ENCODE data around the gene PIM1.
A peak's percentile ranks its signal among the peaks of the same experiment; 100 is the strongest.

Gene PIM1

GRCh38 chr6:37162740-37163139 lies 7.2 kb upstream of the PIM1 start:
- Histone ChIP-seq H3K4me2 (ENCODE audit: insufficient read depth, low read length, poor library complexity, severe bottlenecking) (no peak overlapping the region), H4K8ac (ENCODE audit: low read depth, low read length) (no peak overlapping the region)

GRCh38 chr6:37168163-37168758 lies 1.7 kb upstream of the PIM1 start:
- WGBS, 2 donors (ENCODE audit: extremely low coverage in 2 of 2, insufficient read length in 2 of 2, insufficient replicate concordance in 1 of 2), result no CpG with 5 or more reads among the region's 5 CpGs
- Histone ChIP-seq H3K27ac (replicated peaks; ENCODE audit: low read length) (no peak overlapping the region), H4K8ac (ENCODE audit: low read depth, low read length) (no peak overlapping the region), H2BK12ac (ENCODE audit: low read length) (no peak overlapping the region), H3K9me3 (replicated peaks in 1 of 2; ENCODE audit: control insufficient read depth in 2 of 2, insufficient read depth in 1 of 2, low read depth in 1 of 2, low read length in 2 of 2) (peaks cover 0 to 1% of the 10 kb centered on the region in 2 donors), H2BK5ac (ENCODE audit: low read length) (no peak overlapping the region), H3K4me2 (ENCODE audit: insufficient read depth, low read length, poor library complexity, severe bottlenecking) (no peak overlapping the region), H3K9ac (ENCODE audit: low read depth, low read length, poor library complexity) (no peak overlapping the region), H3K23ac (ENCODE audit: low read depth, low read length, poor library complexity) (no peak overlapping the region), H3K14ac (ENCODE audit: low read length) (no peak overlapping the region), H3K4me1 (ENCODE audit: control insufficient read depth in 2 of 2, insufficient read depth in 1 of 2, low read depth in 1 of 2, low read length in 2 of 2) (peaks cover 10 to 24% of the 10 kb centered on the region in 2 donors), H3K27me3 (ENCODE audit: control insufficient read depth in 3 of 3, insufficient read depth in 3 of 3, low read depth in 1 of 3, low read length in 3 of 3) (peaks cover 0 to 2% (median 0%) of the 10 kb centered on the region in 3 experiments), H3K18ac (ENCODE audit: low read length) (no peak overlapping the region), H2BK120ac (ENCODE audit: low read depth, low read length) (no peak overlapping the region), H2AFZ (ENCODE audit: low read length) (peak overlapping the region; percentile 21), H2AK5ac (ENCODE audit: low read depth, low read length) (no peak overlapping the region), H3K4me3 (ENCODE audit: low read length in 2 of 2) (peak overlapping the region in 1 of 2 donors; percentile 47), H4K91ac (ENCODE audit: low read depth, low read length, poor library complexity) (no peak overlapping the region), H3K4ac (ENCODE audit: low read length) (no peak overlapping the region), H3K36me3 (replicated peaks in 1 of 2; ENCODE audit: control insufficient read depth in 2 of 2, insufficient read depth in 2 of 2, low read length in 2 of 2) (peaks cover 10% of the 10 kb centered on the region in 2 donors), H3K79me1 (ENCODE audit: low read depth, low read length) (peaks cover 2% of the 10 kb centered on the region), H2BK15ac (ENCODE audit: low read length) (no peak overlapping the region)
- DNase-seq (ENCODE audit: low spot score), result no peak

More at GRCh38 chr6:37162740-37163139, 7.2 kb upstream of the PIM1 start:
- no peak overlapping the region for H3K4me3 ChIP-seq (ENCODE audit: low read length in 2 of 2)
- H2AFZ ChIP-seq (ENCODE audit: low read length), result no peak overlapping the region
- no peak overlapping the region for H3K9ac ChIP-seq (ENCODE audit: low read depth, low read length, poor library complexity)
- no peak overlapping the region for H2BK5ac ChIP-seq (ENCODE audit: low read length)
- no peaks in the 10 kb centered on the region for H3K36me3 ChIP-seq (replicated peaks in 1 of 2; ENCODE audit: control insufficient read depth in 2 of 2, insufficient read depth in 2 of 2, low read length in 2 of 2)
- WGBS, 2 donors (ENCODE audit: extremely low coverage in 2 of 2, insufficient read length in 2 of 2, insufficient replicate concordance in 1 of 2), result no CpG with 5 or more reads among the region's 4 CpGs
- H3K27me3 ChIP-seq (ENCODE audit: control insufficient read depth in 3 of 3, insufficient read depth in 3 of 3, low read depth in 1 of 3, low read length in 3 of 3), result no peaks in the 10 kb centered on the region
- no peak overlapping the region for H3K4ac ChIP-seq (ENCODE audit: low read length)
- H3K4me1 ChIP-seq (ENCODE audit: control insufficient read depth in 2 of 2, insufficient read depth in 1 of 2, low read depth in 1 of 2, low read length in 2 of 2), result peaks cover 3% of the 10 kb centered on the region in 2 donors
- no peak overlapping the region for H2AK5ac ChIP-seq (ENCODE audit: low read depth, low read length)
- H4K91ac ChIP-seq (ENCODE audit: low read depth, low read length, poor library complexity), result no peak overlapping the region
- H2BK15ac ChIP-seq (ENCODE audit: low read length), result no peak overlapping the region
- no peak overlapping the region for H3K23ac ChIP-seq (ENCODE audit: low read depth, low read length, poor library complexity)
- no peak overlapping the region for H3K27ac ChIP-seq (replicated peaks; ENCODE audit: low read length)
- no peak overlapping the region for H3K14ac ChIP-seq (ENCODE audit: low read length)
- H2BK12ac ChIP-seq (ENCODE audit: low read length), result no peak overlapping the region
- DNase-seq (ENCODE audit: low spot score), result no peak
- H3K18ac ChIP-seq (ENCODE audit: low read length), result no peak overlapping the region
- H2BK120ac ChIP-seq (ENCODE audit: low read depth, low read length), result no peak overlapping the region
- no peaks in the 10 kb centered on the region for H3K79me1 ChIP-seq (ENCODE audit: low read depth, low read length)
- H3K9me3 ChIP-seq (replicated peaks in 1 of 2; ENCODE audit: control insufficient read depth in 2 of 2, insufficient read depth in 1 of 2, low read depth in 1 of 2, low read length in 2 of 2), result peaks cover 0 to 1% of the 10 kb centered on the region in 2 donors

- Histone ChIP-seq H3K9me3 (replicated peaks in 1 of 2; ENCODE audit: control insufficient read depth in 2 of 2, insufficient read depth in 1 of 2, low read depth in 1 of 2, low read length in 2 of 2) (peaks cover 0 to 1% of the 10 kb centered on the region in 2 donors), H3K27ac (replicated peaks; ENCODE audit: low read length) (no peak overlapping the region), H2AK5ac (ENCODE audit: low read depth, low read length) (peak overlapping the region; percentile 56), H3K18ac (ENCODE audit: low read length) (peak overlapping the region; percentile 97), H2BK15ac (ENCODE audit: low read length) (peak overlapping the region; percentile 38), H3K4me2 (ENCODE audit: insufficient read depth, low read length, poor library complexity, severe bottlenecking) (peak overlapping the region; percentile 97), H3K4me1 (ENCODE audit: control insufficient read depth in 2 of 2, insufficient read depth in 1 of 2, low read depth in 1 of 2, low read length in 2 of 2) (peaks cover 8 to 22% of the 10 kb centered on the region in 2 donors), H3K4me3 (ENCODE audit: low read length in 2 of 2) (peak overlapping the region; percentile 47 to 83), H4K91ac (ENCODE audit: low read depth, low read length, poor library complexity) (peak overlapping the region; percentile 64), H2BK12ac (ENCODE audit: low read length) (no peak overlapping the region), H2AFZ (ENCODE audit: low read length) (peak overlapping the region; percentile 61), H4K8ac (ENCODE audit: low read depth, low read length) (no peak overlapping the region), H3K14ac (ENCODE audit: low read length) (peak overlapping the region; percentile 75), H2BK5ac (ENCODE audit: low read length) (no peak overlapping the region), H3K4ac (ENCODE audit: low read length) (no peak overlapping the region), H3K23ac (ENCODE audit: low read depth, low read length, poor library complexity) (peak overlapping the region; percentile 74), H3K27me3 (ENCODE audit: control insufficient read depth in 3 of 3, insufficient read depth in 3 of 3, low read depth in 1 of 3, low read length in 3 of 3) (peaks cover 0 to 2% (median 0%) of the 10 kb centered on the region in 3 experiments), H3K36me3 (replicated peaks in 1 of 2; ENCODE audit: control insufficient read depth in 2 of 2, insufficient read depth in 2 of 2, low read length in 2 of 2) (peaks cover 16 to 17% of the 10 kb centered on the region in 2 donors), H3K9ac (ENCODE audit: low read depth, low read length, poor library complexity) (peak overlapping the region; percentile 86), H3K79me1 (ENCODE audit: low read depth, low read length) (peaks cover 2% of the 10 kb centered on the region), H2BK120ac (ENCODE audit: low read depth, low read length) (peak overlapping the region; percentile 98)
- no CpG with 5 or more reads among the region's 29 CpGs for WGBS, 2 donors (ENCODE audit: extremely low coverage in 2 of 2, insufficient read length in 2 of 2, insufficient replicate concordance in 1 of 2)
- no peak for DNase-seq (ENCODE audit: low spot score)
Observed at GRCh38 chr6:37168811-37169495, 999 bp upstream of the PIM1 start.

Data from neuronal stem cell (in vitro differentiated cells).